Calu3 (cell line): ENCODE results near the gene SLC39A6. TPM values are rescaled to one million over a fixed set of nuclear protein-coding genes. Genes with fewer than 3 reads are reported as not detected.

ENCODE experiments used
- BruUV-seq: library from RNA; stranded (reverse); fragments of 400-500 nt; replicated peaks from 2 replicates; lab custom pipeline; 2021; lab: Mats Ljungman, UMichigan
- CTCF ChIA-PET: fragments of 300-600 bp; sonication (Branson Sonifier 250); formaldehyde crosslinking; loops from one replicate; lab custom pipeline; 2022; ENCODE audit warnings: antibody characterized with exemption; lab: Charles Lee
- DNase-seq: peaks from one replicate; pipeline ENCODE4 v3.0.0; 2022
- H3K27ac Mint-ChIP-seq: one replicate; pipeline ENCODE4 v1.8.0; 2022; ENCODE audit warnings: mixed read lengths; ENCODE audit not compliant: unreplicated experiment
- H3K27me3 Mint-ChIP-seq: one replicate; pipeline ENCODE4 v1.8.0; 2022; ENCODE audit warnings: mixed read lengths; ENCODE audit not compliant: unreplicated experiment
- H3K36me3 Mint-ChIP-seq: one replicate; pipeline ENCODE4 v1.8.0; 2022; ENCODE audit warnings: mild to moderate bottlenecking, moderate library complexity, mixed read lengths; ENCODE audit not compliant: insufficient read depth, unreplicated experiment
- H3K4me1 Mint-ChIP-seq: one replicate; pipeline ENCODE4 v1.8.0; 2022; ENCODE audit warnings: mild to moderate bottlenecking, low read depth, mixed read lengths; ENCODE audit not compliant: unreplicated experiment
- H3K4me3 Mint-ChIP-seq: one replicate; pipeline ENCODE4 v1.8.0; 2022; ENCODE audit warnings: mild to moderate bottlenecking, low read depth, moderate library complexity, mixed read lengths; ENCODE audit not compliant: unreplicated experiment
- H3K9me3 Mint-ChIP-seq: one replicate; pipeline ENCODE4 v1.8.0; 2022; ENCODE audit warnings: low read depth, mixed read lengths; ENCODE audit not compliant: unreplicated experiment
- CTCF ChIP-seq: fragments of 200-600 bp; IDR thresholded peaks from one replicate; pipeline ENCODE4 v1.8.0; 2022; ENCODE audit warnings: antibody characterized with exemption; ENCODE audit not compliant: unreplicated experiment
- intact Hi-C: fragments of 100-400 bp; cut with micrococcal nuclease; formaldehyde crosslinking; loops from one replicate; pipeline ENCODE4 v1.10.0; 2022; ENCODE audit not compliant: unreplicated experiment
- total RNA-seq: library from RNA; stranded (reverse); gene quantifications from 2 replicates; pipeline ENCODE4 v1.2.3, GENCODE V29; 2022

The SLC39A6 gene
- total RNA-seq, 1 experiment from 2014 or later: 62.9 TPM

GRCh38 chr18:36114738-36115137 is 14.4 kb downstream of the SLC39A6 start:
- no TSS peak for BruUV-seq
- Mint-ChIP-seq H3K9me3 (no peaks in the 10 kb centered on the region), H3K4me1 (peaks cover under 1% of the 10 kb centered on the region), H3K36me3 (peaks cover 34% of the 10 kb centered on the region), H3K27me3 (no peaks in the 10 kb centered on the region), H3K27ac (no peak overlapping the region), H3K4me3 (no peak overlapping the region)
- CTCF ChIA-PET: no interaction called here
- intact Hi-C loops: no loop called here
- DNase-seq: no peak
- TF ChIP-seq CTCF: no peak

GRCh38 chr18:36114251-36114650 is 14.9 kb downstream of the SLC39A6 start:
- intact Hi-C loops: no loop called here
- Mint-ChIP-seq H3K27me3 (no peaks in the 10 kb centered on the region), H3K36me3 (peaks cover 34% of the 10 kb centered on the region), H3K27ac (no peak overlapping the region), H3K9me3 (no peaks in the 10 kb centered on the region), H3K4me1 (peaks cover 5% of the 10 kb centered on the region), H3K4me3 (no peak overlapping the region)
- no peak for TF ChIP-seq CTCF
- BruUV-seq: no TSS peak
- no peak for DNase-seq
- CTCF ChIA-PET: interaction anchor here (0.6 kb wide), 1 partner anchor 15 kb away, joined by 5 read pairs; the partner anchor contains the start of gene SLC39A6

DNA sequence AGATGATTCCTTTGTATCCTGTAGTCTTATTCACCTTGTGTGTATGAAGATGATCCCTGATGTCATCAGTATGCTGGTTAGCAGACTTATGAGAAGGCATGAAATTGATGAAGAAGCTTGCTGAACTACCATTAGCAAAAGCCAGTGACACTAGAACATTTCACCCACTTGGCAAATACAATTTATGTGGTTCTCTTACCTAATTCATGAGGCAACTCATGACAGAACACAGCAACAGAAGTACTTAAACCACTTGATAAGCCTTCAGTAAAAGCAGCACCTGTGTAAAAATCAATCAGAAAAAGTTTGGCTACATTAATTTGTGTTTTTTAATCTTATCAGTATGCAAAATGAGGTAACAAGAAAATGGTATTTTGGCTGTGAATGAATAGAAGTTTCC is 16.8 kb downstream of the SLC39A6 start:
- no peaks in the 10 kb centered on the region for H3K9me3 Mint-ChIP-seq
- DNase-seq: no peak
- CTCF ChIA-PET: no interaction called here
- peaks cover 11% of the 10 kb centered on the region for H3K4me1 Mint-ChIP-seq
- H3K36me3 Mint-ChIP-seq: peaks cover 38% of the 10 kb centered on the region
- H3K4me3 Mint-ChIP-seq: no peak overlapping the region
- intact Hi-C loops: no loop called here
- no TSS peak for BruUV-seq
- no peak for TF ChIP-seq CTCF
- H3K27me3 Mint-ChIP-seq: no peaks in the 10 kb centered on the region
- no peak overlapping the region for H3K27ac Mint-ChIP-seq

DNA sequence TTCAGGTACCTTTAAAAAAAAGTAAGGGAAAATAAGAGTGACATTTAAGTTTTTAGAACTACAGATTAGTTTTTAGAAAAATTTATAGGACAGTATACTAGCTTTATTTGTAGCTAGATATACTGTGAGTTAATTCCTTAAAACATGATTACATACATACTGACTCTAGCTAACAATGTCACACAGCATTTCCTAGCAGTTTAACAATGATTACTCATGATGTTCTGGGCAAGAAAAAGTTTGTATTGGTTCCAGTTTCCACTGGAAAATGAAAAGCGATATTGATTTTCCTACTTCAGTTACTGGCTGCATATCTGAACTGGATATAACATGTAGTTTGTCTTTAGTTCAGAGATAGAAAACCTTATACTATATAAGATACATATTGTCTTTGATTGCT is 19.4 kb downstream of the SLC39A6 start:
- DNase-seq: no peak
- Mint-ChIP-seq H3K9me3 (no peaks in the 10 kb centered on the region), H3K4me1 (peaks cover 11% of the 10 kb centered on the region), H3K27ac (no peak overlapping the region), H3K36me3 (peaks cover 26% of the 10 kb centered on the region), H3K27me3 (no peaks in the 10 kb centered on the region), H3K4me3 (no peak overlapping the region)
- intact Hi-C loops: no loop called here
- CTCF ChIA-PET: no interaction called here
- no TSS peak for BruUV-seq
- no peak for TF ChIP-seq CTCF
